HepG2 (cell line): ENCODE data around the gene NAPEPLD. TPM values are rescaled to one million over a fixed set of nuclear protein-coding genes. Genes with fewer than 3 reads are reported as not detected.
A peak's percentile ranks its signal among the peaks of the same experiment; 100 is the strongest.
"Not testable (repeated sequence)": the region's sequence is repeated elsewhere in the genome, so short reads cannot be mapped to it uniquely, and the experiment has no call there.

ENCODE experiments used
- HNF4G ChIP-seq, 2 experiments: sonication (generic) in 1 of 2; formaldehyde crosslinking in 1 of 2; IDR thresholded peaks; 2 replicates each; pipeline versions ENCODE4 v1.4.0 to v1.6.1; 2011 to 2020; ENCODE audit warnings: borderline replicate concordance in 2 of 2, low read depth in 2 of 2, mild to moderate bottlenecking in 2 of 2, low read length in 1 of 2, missing genetic modification reagents in 1 of 2, moderate library complexity in 1 of 2
- HOXA3 ChIP-seq: sonication (generic); formaldehyde crosslinking; IDR thresholded peaks from 2 replicates; pipeline ENCODE4 v1.5.0; 2020; ENCODE audit warnings: missing genetic modification reagents
- PAXIP1 ChIP-seq: sonication (generic); formaldehyde crosslinking; conservative IDR thresholded peaks from 2 replicates; pipeline ENCODE4 v1.4.0; 2020; ENCODE audit warnings: mild to moderate bottlenecking, missing genetic modification reagents, moderate library complexity
- SALL1 ChIP-seq: sonication (generic); formaldehyde crosslinking; IDR thresholded peaks from 2 replicates; pipeline ENCODE4 v1.8.0; 2022; ENCODE audit warnings: mild to moderate bottlenecking, missing genetic modification reagents
- ZFX ChIP-seq: sonication (generic); formaldehyde crosslinking; IDR thresholded peaks from 2 replicates; pipeline ENCODE4 v1.4.0; 2020; ENCODE audit warnings: mild to moderate bottlenecking, low read depth, missing genetic modification reagents, moderate library complexity
- ZNF614 ChIP-seq: IDR thresholded peaks from 2 replicates; pipeline ENCODE4 v1.6.1; 2018; ENCODE audit warnings: missing biosample characterization, missing genetic modification reagents, inconsistent platforms, borderline replicate concordance
- ZNF644 ChIP-seq: IDR thresholded peaks from 2 replicates; pipeline ENCODE4 v1.6.1; 2016; ENCODE audit warnings: low read depth
- ZNF646 ChIP-seq: sonication (generic); formaldehyde crosslinking; IDR thresholded peaks from 2 replicates; pipeline ENCODE4 v1.9.0; 2021; ENCODE audit warnings: mild to moderate bottlenecking, missing genetic modification reagents
- polyA plus RNA-seq, 8 experiments: library from polyadenylated mRNA; depleted of rRNA in 3 of 8; stranded (reverse) in 7 of 8; unstranded in 1 of 8; fragments of >200 nt; fragmentation: Illumina TruSeq in 4 of 8; extraction: Trizol in 4 of 8; gene quantifications; 2 replicates each; pipeline versions ENCODE4 v1.2.1 to v1.2.3, GENCODE V29; 2011 to 2016; ENCODE audit warnings: low read depth in 4 of 8, missing spikeins in 1 of 8, mixed read lengths in 1 of 8; ENCODE audit not compliant: insufficient read depth in 1 of 8
- total RNA-seq, 5 experiments: library from RNA; depleted of rRNA; stranded (reverse); fragments of >200 nt; fragmentation: Illumina TruSeq; extraction: Trizol; gene quantifications; 2 replicates each; pipeline ENCODE4 v1.2.3, GENCODE V29; 2016; ENCODE audit warnings: low read depth in 1 of 5

NAPEPLD gene
- total and polyA plus RNA-seq, 2 of the 13 experiments (the other 11 are each of a cell fraction or from before 2014, with no cell fraction given), result 3.4 to 5.6 TPM

GRCh38 chr7:103151993-103152676 lies 3.2 kb upstream of the NAPEPLD start (continued):
- TF ChIP-seq ZNF646 (CRISPR knock-in tag), result peak; percentile 64; the same call in 1 of the 2 replicates
- TF ChIP-seq HOXA3 (CRISPR knock-in tag), result 0 out of 2 replicates have a peak, but pooled peaks have one; percentile 14
- peak; percentile 41; the same call in 1 of the 2 replicates for TF ChIP-seq ZNF614 (CRISPR knock-in tag)
- TF ChIP-seq ZNF644, result peak; percentile 88
- TF ChIP-seq SALL1 (CRISPR knock-in tag), result peak; percentile 42; the same call in 1 of the 2 replicates
- TF ChIP-seq HNF4G (IDR thresholded peaks at IDR 0.05; ENCODE audit: borderline replicate concordance, low read depth, low read length), result peak; percentile 49; the same call in 1 of the 2 replicates
- not testable (repeated sequence) for TF ChIP-seq HNF4G (CRISPR knock-in tag; IDR thresholded peaks at IDR 0.05; ENCODE audit: borderline replicate concordance, low read depth)
- peak; percentile 59; the same call in 1 of the 2 replicates for TF ChIP-seq PAXIP1 (CRISPR knock-in tag)
- peak; percentile 63; the same call in 1 of the 2 replicates for TF ChIP-seq ZFX (CRISPR knock-in tag)
- TF ChIP-seq, all 625 proteins: peak for 19; not testable (repeated sequence) for 606
